GM13977 (cell line): ENCODE data around the gene PGBD2.

Experiments
- DNase-seq: peaks from one replicate; pipeline ENCODE4 v3.0.0; 2012; ENCODE audit warnings: low spot score
- CTCF ChIP-seq: IDR thresholded peaks from 2 replicates; pipeline ENCODE4 v1.5.1; 2012; ENCODE audit warnings: mild to moderate bottlenecking, control low read depth; ENCODE audit not compliant: insufficient read depth; ENCODE audit errors: extremely low read depth, missing control alignments
- in situ Hi-C: fragments of 300-500 bp; cut with MboI; formaldehyde crosslinking; loops from one replicate; pipeline ENCODE4 v1.12.0; 2022; ENCODE audit warnings: low sequenced_read_pairs, low pct_unique_long_range_greater_than_20kb, mixed read lengths, inconsistent platforms; ENCODE audit not compliant: unreplicated experiment

PGBD2 gene

GRCh38 chr1:248860007-248860406 lies 46.0 kb upstream of the PGBD2 start:
- DNase-seq, result no peak
- in situ Hi-C loops, result no loop called here
- no peak for TF ChIP-seq CTCF

GRCh38 chr1:248861616-248862015 lies 44.4 kb upstream of the PGBD2 start:
- DNase-seq, result no peak
- TF ChIP-seq CTCF, result no peak
- in situ Hi-C loops, result no loop called here

- DNase-seq, result no peak
- in situ Hi-C loops, result no loop called here
- TF ChIP-seq CTCF, result no peak
Measured at GRCh38 chr1:248862695-248862997, 43.4 kb upstream of the PGBD2 start.

- in situ Hi-C loops, result no loop called here
- peak; percentile 74 for DNase-seq
- TF ChIP-seq CTCF, result no peak
Measured at GRCh38 chr1:248862998-248863881, 42.8 kb upstream of the PGBD2 start.

- no peak for DNase-seq
- in situ Hi-C loops, result no loop called here
- no peak for TF ChIP-seq CTCF
Measured at GRCh38 chr1:248871837-248872401, 34.1 kb upstream of the PGBD2 start.

- in situ Hi-C loops, result no loop called here
- no peak for DNase-seq
- no peak for TF ChIP-seq CTCF
Measured at GRCh38 chr1:248872752-248873408, 33.2 kb upstream of the PGBD2 start.
